IMR-90 (cell line): Measurements from ENCODE around the gene RAET1E. TPM values are rescaled to one million over a fixed set of nuclear protein-coding genes. Genes with fewer than 3 reads are reported as not detected.

Experiments used
- ATAC-seq: fragments of 200-7000 bp; cut with Tn5 transposase; 2 replicates; pipeline ENCODE4 v1.9.1; 2020; ENCODE audit warnings: low read depth, mild to moderate bottlenecking, moderate library complexity
- BruUV-seq: library from RNA; stranded (reverse); fragments of 400-500 nt; replicated peaks from 2 replicates; lab custom pipeline; 2021; lab: Mats Ljungman, UMichigan
- CTCF ChIA-PET: fragments of 300-600 bp; formaldehyde crosslinking; extraction: SDS; loops from one replicate; lab custom pipeline; 2021; ENCODE audit warnings: antibody characterized with exemption; lab: Yijun Ruan, JAX
- POLR2A ChIA-PET: fragments of 300-600 bp; sonication (Branson Sonifier 250); formaldehyde crosslinking; loops from one replicate; lab custom pipeline; 2022; ENCODE audit warnings: antibody characterized with exemption; ENCODE audit not compliant: unreplicated experiment; lab: Charles Lee
- DNase-seq: peaks from one replicate; pipeline ENCODE4 v3.0.0; 2013
- H2AFZ ChIP-seq: replicated peaks from 2 replicates; pipeline ENCODE3; 2013; ENCODE audit warnings: low read length, mild to moderate bottlenecking; ENCODE audit not compliant: poor library complexity
- H2AK5ac ChIP-seq: 2 replicates; pipeline ENCODE4 v1.6.1; 2013; ENCODE audit warnings: low read depth, low read length, inconsistent platforms
- H2AK9ac ChIP-seq: replicated peaks from 2 replicates; pipeline ENCODE3; 2013; ENCODE audit warnings: mild to moderate bottlenecking, low read depth, low read length, moderate library complexity; ENCODE audit not compliant: poor library complexity
- H2BK120ac ChIP-seq: 2 replicates; pipeline ENCODE4 v1.6.1; 2013; ENCODE audit warnings: low read depth, low read length, inconsistent platforms
- H2BK15ac ChIP-seq: 3 replicates; pipeline ENCODE4 v1.6.1; 2013; ENCODE audit warnings: low read depth, low read length, inconsistent platforms
- H2BK20ac ChIP-seq: 2 replicates; pipeline ENCODE4 v1.6.1; 2013; ENCODE audit warnings: low read depth, mild to moderate bottlenecking, inconsistent platforms, low read length, moderate library complexity
- H2BK5ac ChIP-seq: 2 replicates; pipeline ENCODE4 v1.6.1; 2013; ENCODE audit warnings: mild to moderate bottlenecking, low read depth, low read length, inconsistent platforms; ENCODE audit not compliant: poor library complexity, severe bottlenecking
- H3K14ac ChIP-seq: replicated peaks from 2 replicates; pipeline ENCODE4 v1.6.1; 2013; ENCODE audit warnings: low read depth, low read length, inconsistent platforms
- H3K18ac ChIP-seq: 2 replicates; pipeline ENCODE4 v1.6.1; 2013; ENCODE audit warnings: low read depth, low read length, control low read depth
- H3K23ac ChIP-seq: 2 replicates; pipeline ENCODE4 v1.6.1; 2013; ENCODE audit warnings: low read depth, low read length, inconsistent platforms
- H3K27ac ChIP-seq: 2 replicates; pipeline ENCODE4 v1.5.1; 2013; ENCODE audit warnings: mild to moderate bottlenecking, control low read depth, low read length; ENCODE audit not compliant: insufficient read depth
- H3K27me3 ChIP-seq: 2 replicates; pipeline ENCODE4 v1.6.1; 2013; ENCODE audit warnings: low read length; ENCODE audit not compliant: control insufficient read depth, insufficient read depth
- H3K36me3 ChIP-seq: 2 replicates; pipeline ENCODE4 v1.6.1; 2013; ENCODE audit warnings: low read length, mixed read lengths; ENCODE audit not compliant: control insufficient read depth, insufficient read depth
- H3K4ac ChIP-seq: 2 replicates; pipeline ENCODE4 v1.6.1; 2013; ENCODE audit warnings: low read depth, low read length, inconsistent platforms
- H3K4me1 ChIP-seq: 2 replicates; pipeline ENCODE4 v1.6.1; 2013; ENCODE audit warnings: low read length, mixed read lengths; ENCODE audit not compliant: control insufficient read depth, insufficient read depth
- H3K4me2 ChIP-seq: 2 replicates; pipeline ENCODE4 v1.6.1; 2013; ENCODE audit warnings: low read depth, mild to moderate bottlenecking, control low read depth, low read length, moderate library complexity
- H3K4me3 ChIP-seq: 2 replicates; pipeline ENCODE4 v1.5.1; 2013; ENCODE audit warnings: low read depth, mild to moderate bottlenecking, control low read depth, low read length, moderate library complexity; ENCODE audit not compliant: insufficient read depth
- H3K56ac ChIP-seq: 2 replicates; pipeline ENCODE4 v1.6.1; 2013; ENCODE audit warnings: low read length, inconsistent platforms; ENCODE audit not compliant: insufficient read depth; ENCODE audit errors: extremely low read depth
- H3K79me1 ChIP-seq, 2 experiments: 2 replicates each; pipeline ENCODE4 v1.6.1; 2013; ENCODE audit warnings: low read length in 2 of 2, inconsistent platforms in 1 of 2, low read depth in 1 of 2
- H3K9ac ChIP-seq: 2 replicates; pipeline ENCODE4 v1.6.1; 2013; ENCODE audit warnings: low read depth, low read length, control low read depth
- H3K9me1 ChIP-seq: 2 replicates; pipeline ENCODE4 v1.6.1; 2013; ENCODE audit warnings: low read length, inconsistent platforms; ENCODE audit not compliant: insufficient read depth
- H3K9me3 ChIP-seq: 2 replicates; pipeline ENCODE4 v1.6.1; 2013; ENCODE audit warnings: low read length; ENCODE audit not compliant: control insufficient read depth, insufficient read depth
- H4K20me1 ChIP-seq: 2 replicates; pipeline ENCODE4 v1.6.1; 2013; ENCODE audit warnings: low read length, inconsistent platforms; ENCODE audit not compliant: insufficient read depth
- H4K5ac ChIP-seq: 2 replicates; pipeline ENCODE4 v1.6.1; 2013; ENCODE audit warnings: mild to moderate bottlenecking, low read depth, low read length, control low read depth
- H4K8ac ChIP-seq, 2 experiments: 2 replicates each; pipeline ENCODE4 v1.6.1; 2013; ENCODE audit warnings: low read depth in 2 of 2, low read length in 2 of 2, control low read depth in 1 of 2, inconsistent platforms in 1 of 2
- H4K91ac ChIP-seq: 2 replicates; pipeline ENCODE4 v1.6.1; 2013; ENCODE audit warnings: low read depth, low read length, inconsistent platforms; ENCODE audit not compliant: insufficient read depth
- CEBPB ChIP-seq: IDR thresholded peaks from 2 replicates; pipeline ENCODE4 v1.6.1; 2012; ENCODE audit warnings: low read depth, low read length, improper control_type of control experiment
- FOS ChIP-seq: fragments of 150-350 bp; IDR thresholded peaks from 2 replicates; pipeline ENCODE4 v1.6.1; 2016; ENCODE audit warnings: low read depth, low read length
- MAFK ChIP-seq: IDR thresholded peaks from 2 replicates; pipeline ENCODE4 v1.6.1; 2012; ENCODE audit warnings: low read depth, low read length, improper control_type of control experiment
- MAZ ChIP-seq: IDR thresholded peaks from 2 replicates; pipeline ENCODE4 v1.6.1; 2012; ENCODE audit warnings: low read depth, mild to moderate bottlenecking, low read length, improper control_type of control experiment, moderate library complexity, borderline replicate concordance
- NFE2L2 ChIP-seq: fragments of 150-350 bp; IDR thresholded peaks from 2 replicates; pipeline ENCODE4 v1.6.1; 2016; ENCODE audit warnings: low read depth, mild to moderate bottlenecking, low read length
- RAD21 ChIP-seq: IDR thresholded peaks from 2 replicates; pipeline ENCODE4 v1.6.1; 2012; ENCODE audit warnings: low read length, improper control_type of control experiment
- RCOR1 ChIP-seq: IDR thresholded peaks from 2 replicates; pipeline ENCODE4 v1.6.1; 2012; ENCODE audit warnings: mild to moderate bottlenecking, low read length, improper control_type of control experiment; ENCODE audit not compliant: insufficient replicate concordance
- SMC3 ChIP-seq: fragments of 150-350 bp; IDR thresholded peaks from 2 replicates; pipeline ENCODE4 v1.6.1; 2016; ENCODE audit warnings: low read depth, mild to moderate bottlenecking, antibody characterized with exemption, low read length, moderate library complexity
- WGBS, 2 experiments: methylation state at CpG; one replicate each; pipeline versions ENCODE4 v1.1.5 to v1.1.7; 2013; ENCODE audit warnings: missing lambda C conversion rate in 2 of 2; ENCODE audit not compliant: insufficient read length in 1 of 2; ENCODE audit errors: extremely low coverage in 2 of 2; 5-methylcytosine and 5-hydroxymethylcytosine counted together
- dilution Hi-C: fragments of 300-500 bp; cut with HindIII; formaldehyde crosslinking; loops from one replicate; pipeline ENCODE4 v1.14.3; 2018; ENCODE audit warnings: low sequenced_read_pairs; ENCODE audit not compliant: unreplicated experiment
- in situ Hi-C: fragments of 300-500 bp; cut with MboI; formaldehyde crosslinking; loops from 3 replicates; pipeline ENCODE4 v1.14.3; 2019; ENCODE audit warnings: low sequenced_read_pairs, inconsistent platforms, mixed read lengths
- intact Hi-C: fragments of 100-400 bp; cut with micrococcal nuclease; formaldehyde crosslinking; loops from 2 replicates; pipeline ENCODE4 v1.10.0; 2022
- polyA plus RNA-seq, 3 experiments: library from polyadenylated mRNA; depleted of rRNA; stranded (reverse); fragments of >200 nt; gene quantifications; 2 replicates each; pipeline ENCODE4 v1.2.3, GENCODE V29; 2012; ENCODE audit warnings: low replicate concordance in 1 of 3
- total RNA-seq: library from RNA; depleted of rRNA; stranded (reverse); fragments of >200 nt; gene quantifications from 2 replicates; pipeline ENCODE4 v1.2.3, GENCODE V29; 2012
- TF ChIP-seq, protein P1 (sequence below): fragments of 150-350 bp; IDR thresholded peaks from 2 replicates; pipeline ENCODE4 v1.6.1; 2016; ENCODE audit warnings: low read depth, mild to moderate bottlenecking, low read length, moderate library complexity, borderline replicate concordance
- TF ChIP-seq, protein P2 (sequence below): fragments of 150-350 bp; IDR thresholded peaks from 2 replicates; pipeline ENCODE4 v1.6.1; 2017; ENCODE audit warnings: mild to moderate bottlenecking, antibody characterized with exemption, low read length, low read depth

RAET1E gene
- total and polyA plus RNA-seq, 2 of the 4 experiments (the other 2 are of a cell fraction) = not detected

- H3K27me3 ChIP-seq = peaks cover 58% of the 10 kb centered on the region
- no peak overlapping the region for H3K27ac ChIP-seq
- peaks cover 4% of the 10 kb centered on the region; the same call in 1 of the 2 replicates for H3K4me1 ChIP-seq
- dilution Hi-C loops = no loop called here
- POLR2A ChIA-PET = no interaction called here
- no peak overlapping the region for H2AK9ac ChIP-seq
- no peak overlapping the region for H3K23ac ChIP-seq
- H3K4ac ChIP-seq = no peak overlapping the region
- CTCF ChIA-PET = interaction anchor here (1.8 kb wide), 1 partner anchor 81 kb away, joined by 6 read pairs; no protein-coding TSS in a partner anchor
- intact Hi-C loops = loop anchor here (2.0 to 10.0 kb wide), 2 partner anchors 133 to 879 kb away; partner anchors contain the start of gene ULBP3
- no peak overlapping the region for H3K56ac ChIP-seq
- H3K4me2 ChIP-seq = no peak overlapping the region
- no peaks in the 10 kb centered on the region for H3K9me3 ChIP-seq
- no peaks in the 10 kb centered on the region for H3K79me1 ChIP-seq
- no peak overlapping the region for H3K14ac ChIP-seq
- H2BK15ac ChIP-seq = no peak overlapping the region
- H3K4me3 ChIP-seq = no peak overlapping the region
- no CpG with 5 or more reads among the region's 2 CpGs for WGBS, 2 experiments
- H3K9me1 ChIP-seq = no peaks in the 10 kb centered on the region
- H2BK120ac ChIP-seq = no peak overlapping the region
- ATAC-seq (no peak), DNase-seq (no peak)
- TF ChIP-seq CEBPB = no peak
- no peak for TF ChIP-seq NFE2L2
- no peak for TF ChIP-seq RAD21
- no peak for TF ChIP-seq FOS
- no peak for TF ChIP-seq MAFK
- TF ChIP-seq, protein P1, sequence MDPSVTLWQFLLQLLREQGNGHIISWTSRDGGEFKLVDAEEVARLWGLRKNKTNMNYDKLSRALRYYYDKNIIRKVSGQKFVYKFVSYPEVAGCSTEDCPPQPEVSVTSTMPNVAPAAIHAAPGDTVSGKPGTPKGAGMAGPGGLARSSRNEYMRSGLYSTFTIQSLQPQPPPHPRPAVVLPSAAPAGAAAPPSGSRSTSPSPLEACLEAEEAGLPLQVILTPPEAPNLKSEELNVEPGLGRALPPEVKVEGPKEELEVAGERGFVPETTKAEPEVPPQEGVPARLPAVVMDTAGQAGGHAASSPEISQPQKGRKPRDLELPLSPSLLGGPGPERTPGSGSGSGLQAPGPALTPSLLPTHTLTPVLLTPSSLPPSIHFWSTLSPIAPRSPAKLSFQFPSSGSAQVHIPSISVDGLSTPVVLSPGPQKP = no peak
- no peak for TF ChIP-seq MAZ
- TF ChIP-seq, protein P2, sequence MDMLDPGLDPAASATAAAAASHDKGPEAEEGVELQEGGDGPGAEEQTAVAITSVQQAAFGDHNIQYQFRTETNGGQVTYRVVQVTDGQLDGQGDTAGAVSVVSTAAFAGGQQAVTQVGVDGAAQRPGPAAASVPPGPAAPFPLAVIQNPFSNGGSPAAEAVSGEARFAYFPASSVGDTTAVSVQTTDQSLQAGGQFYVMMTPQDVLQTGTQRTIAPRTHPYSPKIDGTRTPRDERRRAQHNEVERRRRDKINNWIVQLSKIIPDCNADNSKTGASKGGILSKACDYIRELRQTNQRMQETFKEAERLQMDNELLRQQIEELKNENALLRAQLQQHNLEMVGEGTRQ = no peak
- TF ChIP-seq SMC3 = no peak
- no peak for TF ChIP-seq RCOR1
- no peak overlapping the region for H3K18ac ChIP-seq
- in situ Hi-C loops = loop anchor here (5.0 to 25.0 kb wide), 3 partner anchors 72 to 879 kb away; no protein-coding TSS in a partner anchor
- no peak overlapping the region for H4K8ac ChIP-seq
- no peak overlapping the region for H2AFZ ChIP-seq
- H3K9ac ChIP-seq = no peak overlapping the region
- no peaks in the 10 kb centered on the region for H4K20me1 ChIP-seq
- no peak overlapping the region for H2BK5ac ChIP-seq
- no peak overlapping the region for H2BK20ac ChIP-seq
- H3K36me3 ChIP-seq = no peaks in the 10 kb centered on the region
- no peak overlapping the region for H4K91ac ChIP-seq
- no TSS peak for BruUV-seq
- no peak overlapping the region for H2AK5ac ChIP-seq
- H4K5ac ChIP-seq = no peak overlapping the region
Measured at GRCh38 chr6:149935668-149936067, 37.8 kb upstream of the RAET1E start.
